Transverse colon (tissue), 4 donors: Measurements from ENCODE around the gene TMEM86A. TPM values are rescaled to one million over a fixed set of nuclear protein-coding genes. Genes with fewer than 3 reads are reported as not detected.

Experiments
- DNase-seq: peaks from one replicate; pipeline ENCODE4 v3.0.0-alpha.2; 2019
- H3K27ac ChIP-seq, 4 donors: fragments of 200-600 bp; sonication (generic); 2 replicates each; pipeline ENCODE4 v1.5.1; 2016 to 2018; ENCODE audit warnings: inconsistent platforms in 4 of 4
- H3K27me3 ChIP-seq: fragments of 200-600 bp; sonication (generic); 2 replicates; pipeline ENCODE4 v1.5.1; 2017; ENCODE audit warnings: inconsistent platforms
- H3K36me3 ChIP-seq, 4 donors: fragments of 200-600 bp; sonication (generic); 2 replicates each; pipeline ENCODE4 v1.5.1; 2017 to 2019; ENCODE audit warnings: inconsistent platforms in 4 of 4
- H3K4me1 ChIP-seq, 4 donors: fragments of 200-600 bp; sonication (generic); 2 replicates each; pipeline ENCODE4 v1.5.1; 2017 to 2020; ENCODE audit warnings: inconsistent platforms in 4 of 4
- H3K4me3 ChIP-seq, 4 donors: fragments of 200-600 bp; sonication (generic); 1 replicate in 1 of 4; 2 replicates in 3 of 4; pipeline versions ENCODE4 v1.5.1 to v1.6.1; 2017 to 2019; ENCODE audit warnings: inconsistent platforms in 4 of 4
- H3K9me3 ChIP-seq, 2 donors: fragments of 200-600 bp; sonication (generic); 2 replicates each; pipeline ENCODE4 v1.5.1; 2017 to 2019; ENCODE audit warnings: inconsistent platforms in 2 of 2
- CTCF ChIP-seq, 5 experiments: fragments of 200-600 bp in 3 of 5; fragments of 450-650 bp in 2 of 5; sonication (generic) in 3 of 5; IDR thresholded peaks; 1 replicate in 2 of 5; 2 replicates in 3 of 5; pipeline ENCODE4 v1.5.1; 2016 to 2017; ENCODE audit warnings: antibody characterized with exemption in 5 of 5, inconsistent platforms in 3 of 5, mild to moderate bottlenecking in 2 of 5, moderate library complexity in 1 of 5
- EP300 ChIP-seq: sonication (generic); formaldehyde crosslinking; IDR thresholded peaks from one replicate; pipeline ENCODE4 v1.6.1; 2017; ENCODE audit warnings: antibody characterized with exemption, low read depth
- POLR2A ChIP-seq: fragments of 450-650 bp; IDR thresholded peaks from one replicate; pipeline ENCODE4 v1.6.1; 2016; ENCODE audit warnings: antibody characterized with exemption, mild to moderate bottlenecking, moderate library complexity
- POLR2AphosphoS5 ChIP-seq, 3 donors: sonication (generic); formaldehyde crosslinking; IDR thresholded peaks; one replicate each; pipeline ENCODE4 v1.6.1; 2016; ENCODE audit warnings: antibody characterized with exemption in 3 of 3
- WGBS, 2 donors: methylation state at CpG; one replicate each; pipeline ENCODE4 v1.1.5; 2018; ENCODE audit warnings: low coverage in 1 of 2; 5-methylcytosine and 5-hydroxymethylcytosine counted together
- in situ Hi-C, 4 donors: fragments of 200-750 bp; cut with MboI; loops; one replicate each; pipeline versions ENCODE4 v1.15.0 to v1.15.1; 2017; ENCODE audit warnings: low sequenced_read_pairs in 3 of 4, low pct_ligation_motif_present in 1 of 4, low pct_unique_long_range_greater_than_20kb in 1 of 4
- intact Hi-C: fragments of 100-400 bp; cut with DNase I; formaldehyde crosslinking; loops from one replicate; pipeline ENCODE4 v1.15.1; 2023; ENCODE audit warnings: low total_unique reads
- total RNA-seq, 4 donors: library from RNA; depleted of rRNA; stranded (reverse); fragments of >200 nt; gene quantifications; one replicate each; pipeline ENCODE4 v1.1.0, GENCODE V29; 2016

The TMEM86A gene
- total RNA-seq, 4 donors from 2014 or later = 2.6 to 4.9 (median 3.6) TPM

GRCh38 chr11:18743365-18743764 is 44.8 kb downstream of the TMEM86A start:
- in situ Hi-C loops = loop anchor here in 2 of 4 donors (25.0 kb wide), 3 partner anchors 181 to 631 kb away; partner anchors contain the start of genes SAAL1 (in 2 of the 2) and TSG101 (in 1 of the 2)
- DNase-seq = no peak
- H3K27ac ChIP-seq = no peak overlapping the region
- no peak overlapping the region for H3K4me3 ChIP-seq
- no peaks in the 10 kb centered on the region for H3K9me3 ChIP-seq
- intact Hi-C loops = no loop called here
- H3K4me1 ChIP-seq = no peaks in the 10 kb centered on the region
- TF ChIP-seq CTCF (IDR thresholded peaks at IDR 0.05) (no peak), POLR2AphosphoS5 (IDR thresholded peaks at IDR 0.05) (no peak), POLR2A (no peak)
- H3K36me3 ChIP-seq = no peaks in the 10 kb centered on the region
- WGBS, 2 donors = 82% methylated on average over 8 of the region's 10 CpGs; no CpG with 5 or more reads in 1 of the 2 donors
- no peaks in the 10 kb centered on the region for H3K27me3 ChIP-seq

GRCh38 chr11:18743900-18744514 is 45.4 kb downstream of the TMEM86A start:
- H3K27ac ChIP-seq = no peak overlapping the region
- in situ Hi-C loops = loop anchor here in 2 of 4 donors (25.0 kb wide), 3 partner anchors 182 to 632 kb away; partner anchors contain the start of genes SAAL1 (in 2 of the 2) and TSG101 (in 1 of the 2)
- no peak for TF ChIP-seq POLR2AphosphoS5 (IDR thresholded peaks at IDR 0.05)
- TF ChIP-seq POLR2A = no peak
- no peak for TF ChIP-seq EP300
- no peak for TF ChIP-seq CTCF (IDR thresholded peaks at IDR 0.05)

GRCh38 chr11:18745251-18745650 is 46.7 kb downstream of the TMEM86A start:
- Histone ChIP-seq H3K27ac (no peak overlapping the region), H3K4me1 (no peaks in the 10 kb centered on the region), H3K27me3 (no peaks in the 10 kb centered on the region), H3K9me3 (no peaks in the 10 kb centered on the region), H3K4me3 (no peak overlapping the region), H3K36me3 (no peaks in the 10 kb centered on the region)
- in situ Hi-C loops = loop anchor here in 2 of 4 donors (25.0 kb wide), 3 partner anchors 183 to 633 kb away; partner anchors contain the start of genes SAAL1 (in 2 of the 2) and TSG101 (in 1 of the 2)
- no peak for TF ChIP-seq EP300
- TF ChIP-seq POLR2AphosphoS5 (IDR thresholded peaks at IDR 0.05) = no peak
- no peak for TF ChIP-seq POLR2A
- no peak for TF ChIP-seq CTCF (IDR thresholded peaks at IDR 0.05)
- DNase-seq = no peak
- intact Hi-C loops = no loop called here
- WGBS, 2 donors = 64 to 75% methylated on average over 2 to 6 of the region's 6 CpGs

More at GRCh38 chr11:18743900-18744514, 45.4 kb downstream of the TMEM86A start:
- Histone ChIP-seq H3K4me3 (no peak overlapping the region), H3K27me3 (no peaks in the 10 kb centered on the region), H3K4me1 (no peaks in the 10 kb centered on the region), H3K36me3 (no peaks in the 10 kb centered on the region), H3K9me3 (no peaks in the 10 kb centered on the region)
- intact Hi-C loops = no loop called here
- DNase-seq = no peak
- 71 to 82% methylated on average over 3 to 15 of the region's 15 CpGs for WGBS, 2 donors

GRCh38 chr11:18748766-18749365 is 50.3 kb downstream of the TMEM86A start:
- H3K27me3 ChIP-seq = no peaks in the 10 kb centered on the region
- 86 to 87% methylated on average over 7 to 13 of the region's 13 CpGs for WGBS, 2 donors

More at GRCh38 chr11:18748766-18749365, 50.3 kb downstream of the TMEM86A start:
- no peak overlapping the region for H3K27ac ChIP-seq
- in situ Hi-C loops (loop anchor here in 2 of 4 donors (25.0 kb wide), 3 partner anchors 187 to 637 kb away; partner anchors contain the start of genes SAAL1 (in 2 of the 2) and TSG101 (in 1 of the 2)), intact Hi-C loops (no loop called here)
- no peak for TF ChIP-seq CTCF (IDR thresholded peaks at IDR 0.05)
- no peak for TF ChIP-seq POLR2AphosphoS5 (IDR thresholded peaks at IDR 0.05)
- TF ChIP-seq EP300 = no peak
- TF ChIP-seq POLR2A = no peak
- DNase-seq = no peak
- H3K9me3 ChIP-seq = no peaks in the 10 kb centered on the region
- H3K4me1 ChIP-seq = no peaks in the 10 kb centered on the region
- no peak overlapping the region for H3K4me3 ChIP-seq
- no peaks in the 10 kb centered on the region for H3K36me3 ChIP-seq
